LHCN-M2 (cell line): ENCODE measurements around the gene SARNP. TPM values are rescaled to one million over a fixed set of nuclear protein-coding genes. Genes with fewer than 3 reads are reported as not detected.
"Not testable (repeated sequence)": the region's sequence is repeated elsewhere in the genome, so short reads cannot be mapped to it uniquely, and the experiment has no call there.

ENCODE experiments used
- DNase-seq: peaks from one replicate; pipeline ENCODE4 v3.0.0-alpha.2; 2012; ENCODE audit warnings: low read depth
- total RNA-seq: library from RNA; depleted of rRNA; stranded (reverse); fragments of >200 nt; gene quantifications from 2 replicates; pipeline ENCODE4 v1.2.3, GENCODE V29; 2014

SARNP gene
- total RNA-seq, 1 experiment from 2014 or later = 111 TPM

DNA sequence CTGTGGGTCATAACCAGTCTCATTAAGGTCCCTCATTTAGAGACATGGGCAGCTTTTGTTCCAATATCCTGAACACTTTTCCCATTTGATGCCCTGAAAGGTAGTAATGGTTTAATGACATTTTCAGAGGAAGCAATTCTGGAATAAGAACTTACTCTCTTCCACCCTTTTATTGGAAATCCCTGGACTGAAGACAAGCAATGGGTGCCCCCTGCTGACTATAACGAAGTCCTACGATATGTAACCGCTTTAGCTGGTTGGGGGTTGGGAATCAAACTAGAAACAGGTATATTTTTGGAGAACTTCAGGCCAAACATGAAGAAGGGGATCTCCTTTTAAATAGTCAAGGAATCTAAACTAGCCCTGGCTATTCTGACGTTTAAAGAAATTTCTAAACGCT, 20.5 kb downstream of the SARNP start:
- peak; percentile 43 for DNase-seq

DNA sequence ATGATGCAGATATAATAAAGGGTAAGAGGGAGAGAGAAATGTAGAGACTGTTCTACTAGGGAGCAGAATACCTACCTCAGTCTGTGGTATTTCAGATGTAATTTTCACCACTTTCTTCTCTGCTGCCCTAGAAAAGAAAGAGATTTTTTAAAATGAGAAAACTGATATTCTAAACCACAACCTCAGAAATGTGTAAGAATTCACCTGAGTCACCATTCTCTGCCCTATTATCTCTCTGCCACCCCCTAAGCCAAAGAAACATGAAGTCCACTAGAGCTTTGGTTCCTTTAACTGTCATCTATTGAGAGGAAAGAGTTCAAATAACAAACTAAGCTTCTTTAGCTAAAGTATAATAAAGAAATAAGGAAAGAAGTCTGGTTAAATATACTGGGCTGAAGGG, 21.6 kb downstream of the SARNP start:
- no peak for DNase-seq

DNA sequence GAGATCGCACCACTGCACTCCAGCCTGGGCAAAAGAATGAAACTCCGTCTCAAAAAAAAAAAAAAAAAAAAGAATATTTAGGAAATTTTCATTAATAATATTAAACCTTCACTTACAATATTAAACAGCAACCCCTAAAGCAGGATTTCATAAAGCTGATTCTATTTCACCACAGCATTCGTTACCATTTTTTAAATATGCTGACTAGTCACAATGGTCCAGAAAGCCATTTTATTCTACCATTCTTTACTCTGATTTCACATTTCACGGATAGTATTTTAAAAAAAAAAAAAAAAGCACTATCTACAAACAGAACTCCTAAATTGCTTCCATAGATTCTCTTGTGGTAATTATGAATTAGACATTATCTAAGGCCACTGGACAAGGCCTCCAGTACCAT, 27.6 kb downstream of the SARNP start:
- DNase-seq = no peak

DNA sequence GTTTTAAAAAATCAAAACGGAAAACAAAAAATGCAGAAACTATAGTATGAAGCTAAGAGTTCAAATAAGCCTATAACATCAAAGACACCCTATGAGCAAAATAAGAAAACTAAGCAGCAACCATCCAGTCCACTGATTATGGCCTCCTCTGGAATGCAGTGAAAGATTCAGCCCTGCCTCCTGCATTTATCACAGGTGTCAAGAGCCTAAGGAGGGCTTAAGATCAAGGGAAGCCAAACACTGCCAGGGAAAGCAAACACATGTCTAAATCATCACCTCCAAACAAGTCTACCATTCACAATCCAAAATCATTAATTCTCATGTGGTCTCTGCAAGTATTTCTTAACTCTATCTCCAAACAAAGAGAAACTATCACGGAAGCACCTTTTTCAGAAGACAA, 28.4 kb downstream of the SARNP start:
- DNase-seq = no peak

DNA sequence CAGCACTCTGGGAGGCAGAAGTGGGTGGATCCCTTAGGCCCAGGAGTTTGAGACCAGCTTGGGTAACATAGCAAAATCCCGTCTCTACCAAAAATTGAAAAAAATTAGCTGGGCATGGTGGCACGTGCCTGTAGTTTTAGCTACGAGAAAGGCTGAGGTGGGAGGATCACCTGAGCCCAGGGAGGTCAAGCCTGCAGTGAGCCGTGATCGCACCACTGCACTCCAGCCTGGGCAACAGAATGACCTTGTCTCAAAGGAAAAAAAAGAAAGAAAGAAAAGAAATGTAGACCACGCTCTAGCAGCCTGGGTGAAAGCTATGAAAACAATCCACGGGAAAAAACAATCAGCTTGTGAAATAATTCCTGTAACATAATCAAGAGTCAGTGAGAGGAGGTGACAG, 29.0 kb downstream of the SARNP start:
- DNase-seq = no peak

DNA sequence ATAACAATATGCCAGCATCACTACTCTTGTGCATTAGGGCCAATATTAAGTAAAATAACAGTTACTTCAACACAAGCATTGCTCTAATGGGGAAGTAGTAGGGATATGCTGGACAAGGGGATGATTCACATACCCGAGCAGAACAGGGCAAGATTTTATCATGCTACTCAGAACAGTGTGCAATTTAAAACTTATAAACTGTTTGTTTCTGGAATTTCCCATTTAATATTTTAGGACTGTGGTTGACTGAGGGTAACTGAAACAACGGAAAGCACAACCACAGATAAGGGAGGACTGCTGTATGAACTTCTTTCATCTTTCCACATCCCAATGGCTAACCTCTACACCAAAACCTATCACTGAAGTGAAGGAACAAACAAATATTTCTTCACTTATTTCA, 36.8 kb downstream of the SARNP start:
- no peak for DNase-seq

DNA sequence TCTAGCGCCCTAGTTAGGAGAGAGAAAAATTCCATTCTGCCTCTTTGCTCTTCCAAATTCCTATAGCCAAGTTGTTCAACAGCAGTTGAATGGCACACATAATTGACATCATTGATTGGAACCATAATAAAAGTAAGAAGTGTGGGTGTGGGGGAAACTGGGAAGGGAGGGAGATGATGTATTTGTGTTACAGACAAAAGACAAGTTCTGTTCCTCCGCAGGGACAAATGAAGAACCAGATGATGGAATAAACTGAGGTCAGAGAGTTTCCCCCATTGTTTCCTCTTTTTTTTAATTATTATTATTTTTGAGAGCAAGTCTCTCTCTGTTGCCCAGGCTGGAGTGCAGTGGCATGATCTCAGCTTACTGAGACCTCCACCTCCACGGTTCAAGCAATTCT, 39.7 kb downstream of the SARNP start:
- no peak for DNase-seq

DNA sequence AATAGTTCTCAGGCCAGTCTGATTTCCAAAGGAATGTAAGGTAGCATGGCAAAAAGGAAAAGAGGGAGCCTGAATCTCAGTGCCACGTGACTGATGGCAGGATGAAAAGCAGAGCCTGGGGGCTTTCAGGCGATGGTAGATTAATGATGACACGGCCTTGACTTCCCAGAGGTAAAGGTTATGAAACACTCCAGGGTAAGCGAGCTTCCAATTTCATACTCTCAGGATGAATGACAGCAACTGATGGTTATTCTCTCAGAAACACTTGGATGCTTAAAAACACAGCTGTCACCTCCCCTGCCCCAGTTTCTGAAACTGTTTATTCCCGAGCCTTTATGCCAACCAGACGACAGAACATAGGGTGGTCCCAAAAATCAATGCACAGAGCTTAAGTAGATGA, 45.8 kb downstream of the SARNP start:
- peak; percentile 88 for DNase-seq

DNA sequence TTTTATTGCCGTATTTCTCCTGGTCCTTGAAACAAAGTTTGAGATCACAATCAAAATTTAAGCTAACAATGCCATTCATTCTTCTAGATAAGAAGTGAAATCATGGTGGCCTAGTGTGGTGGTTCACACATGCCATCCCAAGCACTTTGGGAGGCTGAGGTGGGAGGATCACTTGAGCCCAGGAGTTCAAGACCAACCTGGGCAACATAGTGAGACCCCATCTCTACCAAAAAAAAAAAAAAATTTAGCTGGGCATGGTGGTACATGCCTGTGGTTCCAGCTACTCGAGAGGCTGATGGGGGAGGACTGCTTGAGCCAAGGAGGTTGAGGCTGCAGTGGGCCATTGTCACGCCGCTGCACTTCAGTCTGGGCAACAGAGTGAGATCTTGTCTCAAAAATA, 50.4 kb downstream of the SARNP start:
- no peak for DNase-seq

DNA sequence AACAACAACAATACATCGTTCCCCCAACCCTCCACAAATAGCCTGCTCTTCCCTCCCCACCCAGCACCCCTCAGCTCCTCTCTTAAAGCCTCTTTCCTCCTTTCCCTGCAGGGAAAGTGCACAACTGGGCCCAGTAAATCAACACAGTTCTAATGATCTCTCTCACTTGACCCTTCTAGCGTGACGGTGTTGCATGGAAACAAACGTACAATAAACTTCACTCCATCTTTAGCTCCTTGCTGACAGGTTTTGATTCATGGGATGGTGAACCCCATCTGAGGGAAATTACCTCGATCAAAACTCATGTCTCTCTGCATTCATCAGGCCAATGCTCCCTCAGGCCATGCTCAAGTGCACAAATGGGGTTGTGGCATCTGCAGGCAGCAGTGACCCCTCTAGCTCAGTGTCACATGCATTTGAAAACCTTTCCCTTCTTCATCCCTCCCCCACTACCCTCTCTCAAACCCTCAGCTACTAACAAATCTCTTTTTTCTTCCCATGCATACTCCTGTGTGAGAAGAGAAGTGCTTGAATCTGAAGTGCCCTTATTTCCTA, 51.7 kb downstream of the SARNP start:
- no peak for DNase-seq

DNA sequence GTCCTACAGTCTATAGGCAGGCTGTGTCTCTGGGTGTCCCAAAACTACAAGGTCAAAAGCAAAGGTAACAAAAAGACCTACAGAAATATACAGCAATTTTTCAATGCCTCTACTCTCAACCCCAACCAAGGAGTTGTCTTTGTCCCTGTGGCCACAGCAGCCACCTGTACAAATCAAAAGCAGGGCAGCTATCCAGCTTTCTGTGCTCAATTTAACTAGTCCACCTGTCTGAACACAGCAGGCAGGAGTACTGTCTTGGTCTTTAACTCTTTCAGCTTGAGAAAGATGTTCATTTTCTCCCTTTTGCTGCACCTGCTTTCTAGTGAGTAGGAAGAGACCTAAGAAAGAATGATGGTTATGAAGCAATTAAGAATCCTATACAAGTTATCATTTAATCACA, 54.9 kb downstream of the SARNP start:
- no peak for DNase-seq

DNA sequence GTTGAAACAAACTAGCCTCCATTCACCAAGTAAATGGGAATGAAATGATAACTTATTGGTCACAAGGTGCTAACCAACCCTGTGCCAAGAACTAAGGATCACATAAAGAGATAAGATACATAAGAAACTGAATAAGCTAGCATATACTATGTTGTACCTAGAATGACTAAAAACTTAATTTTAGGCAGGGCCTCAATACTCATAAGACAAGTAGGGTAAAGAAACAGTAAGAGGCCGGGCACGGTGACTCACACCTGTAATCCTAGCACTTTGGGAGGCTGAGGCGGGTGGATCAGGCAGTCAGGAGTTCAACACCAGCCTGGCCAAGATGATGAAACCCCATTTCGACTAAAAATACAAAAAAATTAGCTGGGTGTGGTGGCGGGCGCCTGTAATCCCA, 56.9 kb downstream of the SARNP start:
- DNase-seq = no peak

DNA sequence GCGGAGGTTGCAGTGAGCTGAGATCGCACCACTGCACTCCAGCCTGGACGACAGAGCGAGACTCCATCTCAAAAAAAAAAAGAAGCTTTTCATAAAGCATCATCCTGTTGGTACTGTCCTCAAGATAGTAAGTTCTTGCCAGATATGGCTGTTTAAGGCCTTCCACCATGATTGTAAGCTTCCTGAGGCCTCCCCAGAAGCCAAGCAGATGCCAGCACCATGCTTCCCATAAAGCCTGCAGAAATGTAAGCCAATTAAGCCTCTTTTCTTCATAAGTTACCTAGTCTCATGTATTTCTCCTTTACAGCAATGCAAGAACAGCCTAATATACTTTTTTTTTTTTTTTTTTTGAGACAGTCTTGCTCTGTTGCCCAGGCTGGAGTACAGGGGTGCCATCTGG, 58.9 kb downstream of the SARNP start:
- DNase-seq = not testable (repeated sequence)

DNA sequence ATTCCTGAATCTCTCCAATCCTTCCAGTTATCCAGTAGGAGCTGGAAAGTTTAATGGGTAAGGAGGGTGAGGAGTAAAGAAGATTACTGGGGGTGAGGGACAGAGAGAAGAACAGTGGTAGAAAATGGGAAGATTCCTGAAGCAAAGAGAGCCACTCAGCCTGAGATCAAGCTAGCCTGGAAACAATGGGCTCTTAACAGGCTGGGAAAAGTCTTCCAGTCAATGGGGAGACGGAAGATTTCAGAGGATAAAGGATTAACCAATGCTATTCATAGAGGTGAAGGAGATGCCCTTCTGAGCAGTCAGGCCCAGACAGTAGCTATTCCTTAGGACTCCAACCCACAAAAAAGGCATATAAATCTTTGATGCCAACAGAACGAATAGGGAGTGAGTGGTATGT, 59.8 kb downstream of the SARNP start:
- no peak for DNase-seq

DNA sequence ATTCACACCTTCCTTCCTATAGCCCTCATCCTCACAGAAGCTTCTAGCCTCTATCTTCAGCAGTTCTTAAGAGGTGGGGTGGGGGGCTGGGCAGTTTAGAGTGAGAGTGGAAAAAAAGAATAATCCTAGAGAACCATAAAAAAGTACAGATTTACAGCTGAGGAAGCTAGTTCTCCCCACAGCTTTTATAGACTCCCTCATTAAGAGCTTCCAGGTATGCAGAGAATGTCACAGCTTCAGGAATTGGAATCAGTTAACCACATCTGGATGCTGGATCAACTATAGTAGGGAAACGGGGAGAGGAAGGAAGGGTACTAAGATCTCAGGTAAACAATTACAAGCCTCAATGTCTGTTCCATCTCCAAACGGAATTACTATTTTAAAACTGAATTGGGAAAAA, 62.3 kb downstream of the SARNP start:
- no peak for DNase-seq

DNA sequence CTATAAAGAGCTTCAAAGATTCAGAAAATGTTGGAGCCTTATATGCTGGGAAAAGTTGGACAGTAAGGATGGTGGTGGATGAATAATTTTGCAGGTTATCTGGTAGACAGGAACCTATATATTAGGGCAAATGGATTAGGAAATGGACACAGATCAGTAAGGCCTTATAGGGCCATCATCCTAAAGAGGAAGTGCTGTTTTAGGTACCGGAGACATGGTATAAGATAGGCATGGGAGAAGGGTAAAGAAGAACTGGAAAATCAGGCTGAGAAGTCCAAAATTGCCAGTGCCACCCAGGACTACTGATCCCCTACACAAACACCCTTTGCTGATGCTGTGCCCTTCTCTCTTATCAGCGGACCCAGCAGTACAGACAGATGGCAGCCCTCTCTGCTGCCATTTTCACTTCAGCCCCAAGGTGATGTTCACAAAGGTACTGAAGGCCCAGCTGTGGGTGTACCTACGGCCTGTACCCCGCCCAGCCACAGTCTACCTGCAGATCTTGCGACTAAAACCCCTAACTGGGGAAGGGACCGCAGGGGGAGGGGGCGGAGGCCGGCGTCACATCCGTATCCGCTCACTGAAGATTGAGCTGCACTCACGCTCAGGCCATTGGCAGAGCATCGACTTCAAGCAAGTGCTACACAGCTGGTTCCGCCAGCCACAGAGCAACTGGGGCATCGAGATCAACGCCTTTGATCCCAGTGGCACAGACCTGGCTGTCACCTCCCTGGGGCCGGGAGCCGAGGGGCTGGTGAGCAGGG, 69.1 kb downstream of the SARNP start:
- DNase-seq = no peak

DNA sequence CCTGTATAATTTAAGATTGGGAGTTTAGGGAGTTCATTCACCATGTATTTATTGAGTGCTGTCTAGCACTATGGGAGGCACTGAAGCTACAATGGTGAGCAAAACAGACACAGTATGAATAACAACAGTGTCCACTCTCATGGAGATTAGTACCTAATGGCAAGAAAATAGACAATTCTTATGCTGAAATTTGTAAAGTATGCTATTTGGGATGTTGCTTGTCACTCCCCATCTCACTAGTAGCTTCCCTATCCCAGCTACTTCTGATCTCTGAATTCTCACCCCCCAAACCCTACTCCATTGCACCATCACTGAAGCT, 70.7 kb downstream of the SARNP start:
- no peak for DNase-seq

DNA sequence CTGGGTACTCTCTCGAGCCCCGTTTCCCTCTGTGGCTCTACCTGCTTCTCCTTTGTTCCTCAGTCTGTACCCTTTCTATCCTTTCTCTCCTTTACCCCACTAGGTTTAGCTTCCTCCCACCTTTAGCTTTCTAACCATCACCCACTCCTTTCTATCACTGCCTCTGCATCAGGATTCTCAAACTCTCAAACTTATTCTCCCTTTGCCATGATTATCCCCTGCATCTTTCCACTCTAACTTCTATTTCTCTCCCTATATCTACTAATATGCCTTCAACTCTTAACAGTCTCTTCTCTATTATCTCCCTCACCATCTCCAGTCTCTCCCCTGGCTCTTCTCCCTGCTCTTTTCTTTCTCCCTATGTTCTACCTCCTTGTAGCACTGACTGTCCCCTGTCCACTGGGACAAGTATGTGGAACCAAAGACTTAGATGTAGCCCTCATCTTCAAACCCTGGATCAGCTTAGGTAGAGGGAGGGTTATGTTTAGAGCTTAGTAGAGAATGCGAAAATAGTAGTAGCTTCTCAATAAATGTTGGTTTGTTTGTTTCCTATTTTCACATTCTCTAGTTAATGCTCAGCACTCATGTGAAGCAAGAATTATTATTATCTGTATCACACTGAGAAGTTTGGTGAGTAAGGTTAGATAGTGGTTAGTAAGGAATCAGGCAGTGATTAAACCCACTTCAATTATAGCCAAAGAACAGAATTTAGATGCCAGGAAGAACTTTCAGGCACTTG, 71.2 kb downstream of the SARNP start:
- no peak for DNase-seq

DNA sequence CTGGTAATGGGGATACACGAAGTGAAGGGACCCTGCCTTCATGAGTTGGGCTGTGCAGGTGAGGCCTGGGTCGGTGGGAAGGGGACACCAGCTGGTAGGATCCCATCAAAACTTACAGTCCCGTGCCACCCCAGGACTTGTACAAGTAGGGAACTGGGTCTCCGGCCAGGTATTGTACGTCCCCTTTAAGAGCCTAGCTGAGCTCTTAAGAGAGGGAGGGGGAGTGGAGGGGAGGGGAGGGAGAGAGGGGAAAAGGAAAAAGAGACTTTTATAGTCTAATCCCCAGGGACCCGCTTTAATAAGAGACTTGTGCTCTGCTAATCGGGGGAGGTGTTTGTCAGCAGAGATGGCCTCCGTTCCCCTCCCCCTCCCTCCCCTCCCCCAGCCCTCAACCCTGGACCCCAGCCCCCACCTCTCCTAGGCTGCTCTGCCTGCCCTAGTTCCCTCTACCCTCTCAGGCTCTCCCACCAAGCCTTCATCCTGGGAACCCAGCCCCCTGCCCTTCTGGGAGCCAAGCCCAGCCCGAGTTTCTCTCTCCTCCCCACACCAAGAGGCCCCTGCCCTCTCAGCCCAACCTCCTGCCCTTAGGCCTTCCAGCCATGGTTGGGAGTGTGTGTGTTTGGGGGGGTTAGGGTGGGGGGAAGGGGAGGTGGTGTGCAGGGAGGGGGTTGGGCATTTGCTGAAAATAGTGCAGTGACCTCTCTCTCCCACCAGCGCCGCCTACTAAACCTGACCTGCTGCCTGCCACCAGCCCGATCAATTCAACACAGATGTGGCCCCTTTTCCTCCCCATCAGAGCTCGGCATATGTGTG, 72.0 kb downstream of the SARNP start:
- DNase-seq = peak; percentile 25

DNA sequence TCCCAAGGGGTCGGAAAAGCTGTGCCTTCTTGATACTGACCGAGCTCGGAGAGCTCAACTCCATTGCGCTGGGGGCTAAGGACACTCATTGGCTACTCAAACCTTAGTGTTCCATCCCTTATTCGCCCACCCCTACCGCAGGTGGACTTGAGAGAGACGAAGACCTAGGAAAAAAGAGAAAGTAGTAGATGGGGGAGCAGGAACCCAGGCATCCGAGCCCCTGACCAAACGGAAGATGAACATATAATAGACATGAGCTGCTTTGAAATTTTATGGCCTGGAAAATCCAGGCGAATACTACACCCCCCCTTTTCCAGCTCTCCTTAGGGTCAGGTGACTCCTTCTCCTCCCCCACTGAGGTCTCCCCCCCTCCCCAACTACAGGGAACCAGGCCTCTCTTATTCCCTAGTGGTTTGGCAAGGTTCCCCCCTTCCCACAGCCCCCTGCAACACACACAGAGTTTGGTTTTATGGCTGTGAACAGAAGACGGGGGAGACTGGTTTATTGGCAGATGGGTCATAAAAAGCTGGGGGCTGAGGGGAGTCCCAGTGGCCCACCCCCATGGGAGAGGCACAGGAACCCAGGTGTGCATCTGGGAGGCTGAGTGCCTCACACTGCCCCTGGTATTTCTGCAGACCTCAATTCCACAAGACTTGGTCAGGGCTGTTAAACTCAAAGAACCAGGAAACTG, 73.0 kb downstream of the SARNP start:
- DNase-seq = no peak

DNA sequence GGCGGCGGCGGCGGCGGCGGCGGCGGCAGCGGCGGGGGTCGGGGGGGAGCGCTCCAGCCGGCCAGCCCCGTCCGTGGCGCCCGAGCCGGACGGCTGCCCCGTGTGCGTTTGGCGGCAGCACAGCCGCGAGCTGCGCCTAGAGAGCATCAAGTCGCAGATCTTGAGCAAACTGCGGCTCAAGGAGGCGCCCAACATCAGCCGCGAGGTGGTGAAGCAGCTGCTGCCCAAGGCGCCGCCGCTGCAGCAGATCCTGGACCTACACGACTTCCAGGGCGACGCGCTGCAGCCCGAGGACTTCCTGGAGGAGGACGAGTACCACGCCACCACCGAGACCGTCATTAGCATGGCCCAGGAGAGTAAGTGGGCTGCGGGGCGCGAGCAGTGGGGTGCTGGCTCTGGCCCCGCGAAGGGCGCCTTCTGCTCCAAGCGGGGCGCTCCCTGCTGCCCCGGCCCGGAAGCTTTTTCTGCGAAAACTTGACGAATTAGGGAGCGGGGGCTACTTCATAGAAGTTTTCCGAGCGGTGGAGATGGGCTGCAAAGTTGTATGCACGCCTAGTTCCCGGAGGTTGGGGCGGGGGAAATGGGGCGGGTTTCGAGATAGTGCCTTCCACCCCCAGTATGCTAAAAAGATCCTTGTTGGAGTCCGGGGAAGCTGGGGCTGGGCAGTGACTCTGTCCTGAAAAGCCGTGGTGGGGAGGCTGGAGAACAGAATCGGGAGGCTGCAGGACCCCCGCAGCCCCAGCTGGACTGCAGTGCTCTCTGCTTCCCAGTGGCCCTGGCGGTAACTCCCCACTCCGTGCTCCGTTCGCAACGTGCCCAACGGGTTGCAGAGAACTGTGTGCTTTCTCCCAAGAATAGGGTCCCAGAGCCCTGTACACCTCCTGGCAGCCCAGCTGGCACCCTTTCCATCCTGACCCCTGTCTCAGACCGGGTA, 73.9 kb downstream of the SARNP start:
- peak; percentile 74 for DNase-seq
